H1 (cell line): ENCODE measurements around the gene MPV17L. TPM values are rescaled to one million over a fixed set of nuclear protein-coding genes. Genes with fewer than 3 reads are reported as not detected.

Source experiments
- CBX8 ChIP-seq: fragments of 300-800, 300-1000 bp; sonication (generic); IDR thresholded peaks from 2 replicates; pipeline ENCODE4 v1.7.1; 2016; ENCODE audit warnings: low read depth, low read length, borderline replicate concordance
- NRF1 ChIP-seq: IDR thresholded peaks from 2 replicates; pipeline ENCODE4 v1.6.1; 2011; ENCODE audit warnings: mild to moderate bottlenecking, low read depth, low read length, improper control_type of control experiment
- polyA plus RNA-seq, 7 experiments: library from polyadenylated mRNA; depleted of rRNA in 3 of 7; stranded (reverse) in 5 of 7; unstranded in 2 of 7; fragments of >200 nt in 5 of 7; fragments of 200-250 nt in 2 of 7; gene quantifications; 1 replicate in 5 of 7; 2 replicates in 1 of 7; 4 replicates in 1 of 7; pipeline versions ENCODE4 v1.2.1 to v1.2.3, GENCODE V29; 2011 to 2013; ENCODE audit warnings: missing spikeins in 2 of 7, mixed read lengths in 2 of 7
- total RNA-seq: library from RNA; stranded (reverse); fragmentation: NEBNext Ultra II Directional; extraction: Animal tissue kit (Norgen Biotek cat#: 25700); gene quantifications from 2 replicates; pipeline ENCODE4 v1.2.1, GENCODE V29; 2021

The MPV17L gene
- total and polyA plus RNA-seq, 2 of the 8 experiments (the other 6 are each of a cell fraction or from before 2014, with no cell fraction given), result 6.7 to 8.2 TPM

DNA sequence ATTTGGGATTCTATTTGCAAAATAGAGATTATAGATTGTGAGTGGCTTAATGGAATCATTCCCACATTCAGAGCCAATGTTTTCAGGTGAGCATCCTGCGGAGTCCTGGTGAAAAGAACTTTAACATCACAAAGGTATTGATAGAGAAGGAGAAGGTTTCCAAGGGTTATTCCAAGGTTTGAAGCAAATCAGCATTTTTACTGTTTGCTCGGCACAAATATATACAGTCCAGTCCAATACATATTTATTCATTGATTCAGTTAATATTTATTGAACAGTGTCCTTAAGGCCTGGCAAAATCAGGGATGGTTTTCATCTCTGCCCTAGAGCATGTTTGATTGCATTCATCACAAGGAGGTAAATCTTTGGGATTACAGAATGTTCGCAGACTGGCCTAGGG lies 6.4 kb downstream of the MPV17L start (continued):
- TF ChIP-seq NRF1 (no peak), CBX8 (no peak)
